ENCODE results near the gene FHIP1B.
A peak's percentile ranks its signal among the peaks of the same experiment; 100 is the strongest.
"Not testable (repeated sequence)": the region's sequence is repeated elsewhere in the genome, so short reads cannot be mapped to it uniquely, and the experiment has no call there.

FHIP1B gene

GRCh38 chr11:6234387-6235107 lies at the start of gene FHIP1B:
FHIP1B (minus strand) TSS chr11:6234636; CDS start chr11:6224516, 10,120 bp downstream.
- DNase-seq, result peak; percentile 93

GRCh38 chr11:6283453-6284023 lies 49.1 kb upstream of the FHIP1B start:
- DNase-seq, result no peak

- DNase-seq, result not testable (repeated sequence)
Observed at GRCh38 chr11:6280809-6281208, 46.4 kb upstream of the FHIP1B start.

- DNase-seq, result no peak
Observed at GRCh38 chr11:6273188-6273587, 38.8 kb upstream of the FHIP1B start.

- DNase-seq, result no peak
Observed at GRCh38 chr11:6271598-6271997, 37.2 kb upstream of the FHIP1B start.

- DNase-seq, result no peak
Observed at GRCh38 chr11:6270584-6271246, 36.3 kb upstream of the FHIP1B start.

- DNase-seq, result no peak
Observed at GRCh38 chr11:6269994-6270393, 35.6 kb upstream of the FHIP1B start.

GRCh38 chr11:6268820-6269219 lies 34.4 kb upstream of the FHIP1B start:
- DNase-seq, result no peak

- DNase-seq, result no peak
Observed at GRCh38 chr11:6263662-6264061, 29.2 kb upstream of the FHIP1B start.

- no peak for DNase-seq
Observed at GRCh38 chr11:6260207-6260726, 25.8 kb upstream of the FHIP1B start.

- no peak for DNase-seq
Observed at GRCh38 chr11:6258571-6259081, 24.2 kb upstream of the FHIP1B start.

- DNase-seq, result no peak
Observed at GRCh38 chr11:6258141-6258540, 23.7 kb upstream of the FHIP1B start.

- DNase-seq, result no peak
Observed at GRCh38 chr11:6253197-6253596, 18.8 kb upstream of the FHIP1B start.

GRCh38 chr11:6251990-6252473 lies 17.6 kb upstream of the FHIP1B start:
- DNase-seq, result peak; percentile 8 to 31

GRCh38 chr11:6251120-6251733 lies 16.8 kb upstream of the FHIP1B start:
- peak; percentile 10 to 31 for DNase-seq

- DNase-seq, result no peak
Observed at GRCh38 chr11:6249770-6250555, 15.5 kb upstream of the FHIP1B start.

GRCh38 chr11:6248897-6249296 lies 14.5 kb upstream of the FHIP1B start:
- not testable (repeated sequence) for DNase-seq

- DNase-seq, result no peak
Observed at GRCh38 chr11:6248248-6248647, 13.8 kb upstream of the FHIP1B start.

GRCh38 chr11:6245536-6245935 lies 11.1 kb upstream of the FHIP1B start:
- no peak for DNase-seq

- no peak for DNase-seq
Observed at GRCh38 chr11:6241316-6241715, 6.9 kb upstream of the FHIP1B start.

GRCh38 chr11:6240781-6241180 lies 6.3 kb upstream of the FHIP1B start:
- no peak for DNase-seq

GRCh38 chr11:6240139-6240538 lies 5.7 kb upstream of the FHIP1B start:
- no peak for DNase-seq

Measured in SHP77 (cell line).